Progenitor cell of endocrine pancreas (in vitro differentiated cells): ENCODE results near the gene SCART1. TPM values are rescaled to one million over a fixed set of nuclear protein-coding genes. Genes with fewer than 3 reads are reported as not detected.
"Not testable (repeated sequence)": the region's sequence is repeated elsewhere in the genome, so short reads cannot be mapped to it uniquely, and the experiment has no call there.

Experiments
- DNase-seq: peaks from one replicate; pipeline ENCODE4 v3.0.0; 2021; ENCODE audit warnings: low spot score; ENCODE audit not compliant: unreplicated experiment
- H3K27ac Mint-ChIP-seq: 2 replicates; pipeline ENCODE4 v1.8.0; 2021; ENCODE audit warnings: mild to moderate bottlenecking, moderate library complexity, mixed read lengths
- H3K27me3 Mint-ChIP-seq: 2 replicates; pipeline ENCODE4 v1.8.0; 2021; ENCODE audit warnings: mixed read lengths
- H3K36me3 Mint-ChIP-seq: 2 replicates; pipeline ENCODE4 v1.8.0; 2022; ENCODE audit warnings: mixed read lengths; ENCODE audit not compliant: insufficient read depth
- H3K4me1 Mint-ChIP-seq: 2 replicates; pipeline ENCODE4 v1.8.0; 2021; ENCODE audit warnings: low read depth, mixed read lengths
- H3K4me3 Mint-ChIP-seq: 2 replicates; pipeline ENCODE4 v1.8.0; 2021; ENCODE audit warnings: low read depth, mild to moderate bottlenecking, moderate library complexity, mixed read lengths
- H3K9me3 Mint-ChIP-seq: 2 replicates; pipeline ENCODE4 v1.8.0; 2021; ENCODE audit warnings: low read depth, mixed read lengths
- CTCF ChIP-seq: fragments of 200-600 bp; sonication (generic); IDR thresholded peaks from one replicate; pipeline ENCODE4 v1.5.0; 2021; ENCODE audit warnings: antibody characterized with exemption, mild to moderate bottlenecking; ENCODE audit not compliant: unreplicated experiment
- total RNA-seq: library from RNA; stranded (reverse); gene quantifications from 2 replicates; pipeline ENCODE4 v1.2.1, GENCODE V29; 2021

The SCART1 gene
- total RNA-seq, 1 donor from 2014 or later = 1.7 TPM

GRCh38 chr10:133466683-133467275 is 13.0 kb downstream of the SCART1 start:
- TF ChIP-seq CTCF = no peak
- Mint-ChIP-seq H3K4me1 (no peaks in the 10 kb centered on the region), H3K9me3 (peaks cover 64% of the 10 kb centered on the region), H3K4me3 (no peak overlapping the region), H3K27me3 (no peaks in the 10 kb centered on the region), H3K36me3 (peaks cover 10% of the 10 kb centered on the region), H3K27ac (no peak overlapping the region)
- DNase-seq = no peak

GRCh38 chr10:133467286-133467911 is 13.7 kb downstream of the SCART1 start:
- H3K4me3 Mint-ChIP-seq = no peak overlapping the region
- H3K27ac Mint-ChIP-seq = no peak overlapping the region
- DNase-seq = no peak
- peaks cover 10% of the 10 kb centered on the region for H3K36me3 Mint-ChIP-seq
- H3K4me1 Mint-ChIP-seq = no peaks in the 10 kb centered on the region
- H3K9me3 Mint-ChIP-seq = peaks cover 60% of the 10 kb centered on the region
- no peak for TF ChIP-seq CTCF
- no peaks in the 10 kb centered on the region for H3K27me3 Mint-ChIP-seq

- not testable (repeated sequence) for H3K36me3 Mint-ChIP-seq, H3K27me3 Mint-ChIP-seq, H3K4me1 Mint-ChIP-seq, H3K4me3 Mint-ChIP-seq, DNase-seq, H3K27ac Mint-ChIP-seq
- peaks cover 55% of the 10 kb centered on the region for H3K9me3 Mint-ChIP-seq
Measured at GRCh38 chr10:133469205-133469604, 15.5 kb downstream of the SCART1 start.

GRCh38 chr10:133471300-133472109 is 17.8 kb downstream of the SCART1 start:
- no peak for TF ChIP-seq CTCF
- Mint-ChIP-seq H3K36me3 (peaks cover 7% of the 10 kb centered on the region), H3K4me1 (no peaks in the 10 kb centered on the region), H3K4me3 (no peak overlapping the region), H3K27ac (no peak overlapping the region), H3K27me3 (no peaks in the 10 kb centered on the region), H3K9me3 (peaks cover 62% of the 10 kb centered on the region)
- no peak for DNase-seq

- Mint-ChIP-seq H3K27ac (no peak overlapping the region), H3K4me3 (no peak overlapping the region), H3K4me1 (no peaks in the 10 kb centered on the region), H3K27me3 (no peaks in the 10 kb centered on the region), H3K36me3 (peaks cover 2% of the 10 kb centered on the region), H3K9me3 (peaks cover 51% of the 10 kb centered on the region)
- DNase-seq = no peak
- no peak for TF ChIP-seq CTCF
Measured at GRCh38 chr10:133473270-133473669, 19.5 kb downstream of the SCART1 start.
